GM12878 (cell line): Measurements from ENCODE around the gene EFHD1. TPM values are rescaled to one million over a fixed set of nuclear protein-coding genes. Genes with fewer than 3 reads are reported as not detected.

Experiments
- ATAC-seq: fragments of 200-7000 bp; cut with Tn5 transposase; 3 replicates; pipeline ENCODE4 v1.9.1; 2020; ENCODE audit warnings: mild to moderate bottlenecking, moderate library complexity
- BruUV-seq: library from RNA; stranded (reverse); fragments of 400-500 nt; replicated peaks from 2 replicates; lab custom pipeline; 2021; lab: Mats Ljungman, UMichigan
- CTCF ChIA-PET: fragments of 300-600 bp; sonication (Branson Sonifier 250); formaldehyde crosslinking; extraction: SDS; loops from one replicate; lab custom pipeline; 2021; ENCODE audit warnings: inconsistent platforms; lab: Yijun Ruan, JAX
- POLR2A ChIA-PET: fragments of 350-600 bp; formaldehyde crosslinking; extraction: SDS; loops from one replicate; lab custom pipeline; 2021; ENCODE audit warnings: inconsistent platforms; lab: Charles Lee
- RAD21 ChIA-PET: fragments of 300-600 bp; sonication (Branson Sonifier 250); formaldehyde crosslinking; loops from one replicate; lab custom pipeline; 2023; ENCODE audit warnings: antibody characterized with exemption; ENCODE audit not compliant: unreplicated experiment; lab: Charles Lee
- SMC1A ChIA-PET: fragments of 300-600 bp; sonication (Branson Sonifier 250); formaldehyde crosslinking; loops from one replicate; lab custom pipeline; 2023; ENCODE audit not compliant: unreplicated experiment, uncharacterized antibody; lab: Charles Lee
- DNase-seq: peaks from one replicate; pipeline ENCODE4 v3.0.0-alpha.2; 2011; ENCODE audit warnings: low read depth, low spot score
- FAIRE-seq: peaks from 3 replicates; lab custom pipeline; 2011; peaks lifted over from hg19 to GRCh38; lab: Jason Lieb, UNC
- H2AFZ ChIP-seq: 2 replicates; pipeline ENCODE4 v1.6.0; 2011; ENCODE audit warnings: low read depth, low read length, control low read depth; ENCODE audit not compliant: control insufficient read depth
- H3K27ac ChIP-seq: 2 replicates; pipeline ENCODE4 v1.5.1; 2011; ENCODE audit warnings: control low read depth; ENCODE audit not compliant: control insufficient read depth, insufficient read depth
- H3K27me3 ChIP-seq, 2 experiments: replicated peaks in 1 of 2; 2 replicates each; pipeline versions ENCODE4 v1.6.0 to v1.6.1; 2011; ENCODE audit warnings: low read length in 1 of 2; ENCODE audit not compliant: control insufficient read depth in 2 of 2, insufficient read depth in 2 of 2
- H3K36me3 ChIP-seq, 2 experiments: 2 replicates each; pipeline ENCODE4 v1.5.1; 2011; ENCODE audit warnings: low read length in 1 of 2; ENCODE audit not compliant: control insufficient read depth in 2 of 2, insufficient read depth in 2 of 2
- H3K4me1 ChIP-seq: 2 replicates; pipeline ENCODE4 v1.6.1; 2011; ENCODE audit warnings: mild to moderate bottlenecking, low read length, moderate library complexity, mixed read lengths; ENCODE audit not compliant: control insufficient read depth, insufficient read depth
- H3K4me2 ChIP-seq: 2 replicates; pipeline ENCODE4 v1.6.0; 2011; ENCODE audit warnings: control low read depth; ENCODE audit not compliant: control insufficient read depth, insufficient read depth
- H3K4me3 ChIP-seq: fragments of 200-600 bp; sonication (generic); 2 replicates; pipeline ENCODE4 v1.5.1; 2016
- H3K79me2 ChIP-seq: 2 replicates; pipeline ENCODE4 v1.6.0; 2011; ENCODE audit warnings: low read length; ENCODE audit not compliant: control insufficient read depth, insufficient read depth
- H3K9ac ChIP-seq: 2 replicates; pipeline ENCODE4 v1.8.0; 2011; ENCODE audit warnings: low read length, control low read depth, mixed read lengths; ENCODE audit not compliant: control insufficient read depth, insufficient read depth
- H3K9me3 ChIP-seq: replicated peaks from 3 replicates; pipeline ENCODE4 v1.5.1; 2011; ENCODE audit warnings: mild to moderate bottlenecking, low read length; ENCODE audit not compliant: control insufficient read depth, insufficient read depth
- H4K20me1 ChIP-seq: 2 replicates; pipeline ENCODE4 v1.6.0; 2011; ENCODE audit not compliant: control insufficient read depth, insufficient read depth
- CHD1 ChIP-seq: IDR thresholded peaks from 2 replicates; pipeline ENCODE4 v1.6.1; 2012; ENCODE audit warnings: low read depth, low read length, improper control_type of control experiment
- HDAC6 ChIP-seq: fragments of 200-600 bp; sonication (generic); IDR thresholded peaks from one replicate; pipeline ENCODE4 v1.8.0; 2017; ENCODE audit warnings: antibody characterized with exemption; ENCODE audit not compliant: unreplicated experiment
- HSF1 ChIP-seq: fragments of 150-350 bp; IDR thresholded peaks from 2 replicates; pipeline ENCODE4 v1.6.1; 2014; ENCODE audit warnings: mild to moderate bottlenecking, low read depth, low read length
- MEF2A ChIP-seq: IDR thresholded peaks from 2 replicates; pipeline ENCODE4 v1.6.1; 2011; ENCODE audit warnings: low read depth, mild to moderate bottlenecking, low read length, moderate library complexity; ENCODE audit not compliant: insufficient read depth
- PBX3 ChIP-seq: IDR thresholded peaks from 2 replicates; pipeline ENCODE4 v1.6.1; 2011; ENCODE audit warnings: mild to moderate bottlenecking, low read depth, low read length, moderate library complexity; ENCODE audit not compliant: insufficient replicate concordance
- PKNOX1 ChIP-seq: fragments of 450-650 bp; IDR thresholded peaks from 2 replicates; pipeline ENCODE4 v1.6.1; 2016; ENCODE audit warnings: mild to moderate bottlenecking
- RAD51 ChIP-seq: fragments of 450-650 bp; IDR thresholded peaks from 2 replicates; pipeline ENCODE4 v1.6.1; 2016; ENCODE audit warnings: moderate library complexity, mild to moderate bottlenecking, inconsistent platforms
- RB1 ChIP-seq: fragments of 450-650 bp; formaldehyde crosslinking; IDR thresholded peaks from 2 replicates; pipeline ENCODE4 v1.6.1; 2017; ENCODE audit warnings: mild to moderate bottlenecking, borderline replicate concordance
- REST ChIP-seq: IDR thresholded peaks from 2 replicates; pipeline ENCODE4 v1.6.1; 2012; ENCODE audit warnings: mild to moderate bottlenecking, low read depth, low read length
- SIN3A ChIP-seq: IDR thresholded peaks from 2 replicates; pipeline ENCODE4 v1.6.1; 2012; ENCODE audit warnings: low read depth, low read length, improper control_type of control experiment
- SMARCA5 ChIP-seq: fragments of 450-650 bp; IDR thresholded peaks from 2 replicates; pipeline ENCODE4 v1.6.1; 2017; ENCODE audit warnings: mild to moderate bottlenecking
- ZNF384 ChIP-seq: IDR thresholded peaks from 2 replicates; pipeline ENCODE4 v1.6.1; 2012; ENCODE audit warnings: low read depth, mild to moderate bottlenecking, low read length, improper control_type of control experiment, borderline replicate concordance
- WGBS: methylation state at CpG from one replicate; pipeline ENCODE4 v1.1.6; 2016; ENCODE audit warnings: low lambda C conversion rate; ENCODE audit not compliant: insufficient replicate concordance, insufficient coverage; ENCODE audit errors: missing lambda C conversion rate; 5-methylcytosine and 5-hydroxymethylcytosine counted together
- in situ Hi-C: fragments of 300-500 bp; cut with MboI; formaldehyde crosslinking; loops from 9 replicates; pipeline ENCODE4 v1.14.3; 2018; ENCODE audit warnings: mixed read lengths
- intact Hi-C: fragments of 100-400 bp; cut with micrococcal nuclease; formaldehyde crosslinking; loops from one replicate; pipeline ENCODE4 v1.14.2; 2022; ENCODE audit not compliant: unreplicated experiment
- polyA plus RNA-seq, 11 experiments: library from polyadenylated mRNA; depleted of rRNA in 4 of 11; unstranded in 6 of 11; stranded (reverse) in 5 of 11; fragments of >200 nt; fragmentation: Nextera tagmentation in 4 of 11; fragmentation: Illumina TruSeq in 1 of 11; extraction: Ambion mirVana in 4 of 11; extraction: Trizol in 1 of 11; gene quantifications; 1 replicate in 1 of 11; 2 replicates in 10 of 11; pipeline versions ENCODE4 v1.2.1 to v1.2.3, GENCODE V29; 2011 to 2016; ENCODE audit warnings: inconsistent platforms in 2 of 11, missing spikeins in 2 of 11, low read depth in 1 of 11
- total RNA-seq, 4 experiments: library from RNA; depleted of rRNA in 3 of 4; stranded (reverse); fragments of >200 nt in 3 of 4; fragmentation: Illumina TruSeq in 1 of 4; extraction: Trizol in 1 of 4; gene quantifications; 2 replicates each; pipeline versions ENCODE4 v1.2.1 to v1.2.3, GENCODE V29; 2013 to 2021

EFHD1 gene
- total and polyA plus RNA-seq, 10 of the 15 experiments (the other 5 are each of a cell fraction or from before 2014, with no cell fraction given) = 0.07 TPM; not detected in 9

- Histone ChIP-seq H3K4me3 (no peak overlapping the region), H3K36me3 (peaks cover 0 to 5% of the 10 kb centered on the region in 2 experiments; a peak in 1 of 4 replicates), H3K27ac (no peak overlapping the region), H4K20me1 (no peaks in the 10 kb centered on the region), H3K9ac (no peak overlapping the region), H3K79me2 (no peaks in the 10 kb centered on the region), H3K4me2 (no peak overlapping the region), H3K27me3 (no peaks in the 10 kb centered on the region), H3K9me3 (no peaks in the 10 kb centered on the region), H2AFZ (no peak overlapping the region), H3K4me1 (no peaks in the 10 kb centered on the region)
- DNase-seq (no peak), ATAC-seq (no peak), FAIRE-seq (no peak)
- 75% methylated on average over 4 of the region's 5 CpGs for WGBS
- in situ Hi-C loops = no loop called here
- no peak for TF ChIP-seq HSF1
- no peak for TF ChIP-seq SIN3A
- TF ChIP-seq SMARCA5 = no peak
- no peak for TF ChIP-seq ZNF384
- no peak for TF ChIP-seq RAD51
- no peak for TF ChIP-seq MEF2A
- TF ChIP-seq PKNOX1 = no peak
- TF ChIP-seq RB1 = no peak
- no peak for TF ChIP-seq PBX3
- TF ChIP-seq HDAC6 = no peak
- no peak for TF ChIP-seq CHD1
- no peak for TF ChIP-seq REST
- ChIA-PET CTCF (no interaction called here), RAD21 (no interaction called here), POLR2A (no interaction called here), SMC1A (no interaction called here)
- intact Hi-C loops = no loop called here
- BruUV-seq = no TSS peak
Measured at GRCh38 chr2:232586943-232587505, 46.4 kb upstream of the EFHD1 start.
